Adrenal gland (tissue), 12 donors: ENCODE results near the gene CNOT2. TPM values are rescaled to one million over a fixed set of nuclear protein-coding genes. Genes with fewer than 3 reads are reported as not detected.

Source experiments
- DNase-seq, 7 donors: peaks; one replicate each; pipeline ENCODE4 v3.0.0-alpha.2; 2019 to 2020
- H3K27ac ChIP-seq, 5 donors: fragments of 200-600 bp; sonication (generic) in 4 of 5; 1 replicate in 3 of 5; 2 replicates in 2 of 5; pipeline versions ENCODE4 v1.5.1 to v1.8.0; 2016 to 2020; ENCODE audit warnings: mild to moderate bottlenecking in 1 of 5
- H3K27me3 ChIP-seq: fragments of 200-600 bp; 2 replicates; pipeline ENCODE4 v1.8.0; 2021
- H3K36me3 ChIP-seq, 2 donors: fragments of 200-600 bp; replicated peaks in 1 of 2; 1 replicate in 1 of 2; 2 replicates in 1 of 2; pipeline versions ENCODE4 v1.5.1 to v1.8.0; 2018 to 2022
- H3K4me1 ChIP-seq, 2 donors: fragments of 200-600 bp; replicated peaks in 1 of 2; 1 replicate in 1 of 2; 2 replicates in 1 of 2; pipeline versions ENCODE4 v1.5.1 to v1.8.0; 2018 to 2021
- H3K4me3 ChIP-seq, 4 donors: fragments of 200-600 bp; sonication (generic) in 3 of 4; one replicate each; pipeline ENCODE4 v1.5.1; 2016 to 2018
- H3K9me3 ChIP-seq, 3 donors: fragments of 200-600 bp; sonication (generic) in 1 of 3; replicated peaks in 1 of 3; 1 replicate in 2 of 3; 2 replicates in 1 of 3; pipeline versions ENCODE4 v1.5.1 to v1.8.0; 2016 to 2021
- POLR2A ChIP-seq, 2 donors: fragments of 450-650 bp; IDR thresholded peaks; one replicate each; pipeline ENCODE4 v1.6.1; 2017; ENCODE audit warnings: antibody characterized with exemption in 2 of 2, mild to moderate bottlenecking in 2 of 2, moderate library complexity in 1 of 2
- WGBS, 4 donors: extraction: QIAGEN DNeasy Blood & Tissue Kit in 2 of 4; methylation state at CpG; one replicate each; pipeline versions ENCODE4 v1.1.5 to v1.1.7; 2013 to 2017; 5-methylcytosine and 5-hydroxymethylcytosine counted together
- intact Hi-C, 2 donors: fragments of 100-400 bp; cut with DNase I; formaldehyde crosslinking; loops; one replicate each; pipeline versions ENCODE4 v1.14.1 to v1.15.0; 2022 to 2023
- polyA plus RNA-seq, 3 donors: library from polyadenylated mRNA; stranded (reverse); fragments of 200-250 nt in 2 of 3; fragments of 350-450 nt in 1 of 3; fragmentation: Illumina TruSeq in 1 of 3; extraction: RNeasy Lipid Tissue Mini Kit (QIAGEN cat#74804) in 1 of 3; gene quantifications; one replicate each; pipeline ENCODE4 v1.2.3, GENCODE V29; 2013 to 2014
- total RNA-seq, 9 donors: library from RNA; depleted of rRNA in 4 of 9; stranded (reverse); fragments of >200 nt in 4 of 9; fragments of 120-200 nt in 1 of 9; fragmentation: NEBNext Ultra II Directional in 1 of 9; extraction: Animal tissue kit (Norgen Biotek cat#: 25700) in 1 of 9; gene quantifications; one replicate each; pipeline versions ENCODE4 v1.1.0 to v1.2.4, GENCODE V29; 2013 to 2023
- TF ChIP-seq, protein P1 (sequence below), 6 experiments: fragments of 450-650 bp in 4 of 6; fragments of 200-600 bp in 2 of 6; sonication (generic) in 1 of 6; IDR thresholded peaks; 1 replicate in 5 of 6; 2 replicates in 1 of 6; pipeline versions ENCODE4 v1.5.1 to v1.8.0; 2016 to 2021; ENCODE audit warnings: antibody characterized with exemption in 6 of 6, mild to moderate bottlenecking in 2 of 6, moderate library complexity in 1 of 6
- donor health status: healthy with polysubstance abuse.
- donor health status: Bipolar disorder and iron deficiency.
- donor health status: DM: yes; HTN: yes; CAD: no.
- donor health status: DM: no; HTN: no; CAD: no.
- donor health status: DM: no; HTN: no; CAD: no.
- donor health status: DM: yes; HTN: yes; CAD: no.

The CNOT2 gene
- total and polyA plus RNA-seq, 12 donors: 33.4 to 127 (median 57.1) TPM

DNA sequence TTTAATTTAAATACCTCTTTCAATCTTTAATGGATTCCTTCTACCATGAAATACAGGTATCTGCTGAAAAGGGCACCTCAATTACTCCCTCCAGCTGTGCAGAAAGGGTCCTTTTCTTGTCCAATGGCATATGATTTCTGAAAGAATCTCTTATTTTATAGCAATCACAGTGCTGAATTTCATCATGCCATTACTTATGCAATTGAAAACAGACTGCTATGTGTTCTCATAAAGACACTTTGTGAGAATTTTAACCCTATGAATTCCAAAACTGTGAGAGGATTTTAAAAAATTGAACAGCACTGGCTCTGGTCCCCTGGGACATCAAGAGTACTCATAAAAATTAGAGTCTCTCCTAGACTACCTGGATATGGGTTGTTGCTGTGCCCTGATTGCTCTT, 45.9 kb upstream of the CNOT2 start:
- intact Hi-C loops: no loop called here
- no peak overlapping the region for H3K4me3 ChIP-seq
- H3K4me1 ChIP-seq: peaks cover 0 to 9% of the 10 kb centered on the region in 2 donors
- no peaks in the 10 kb centered on the region for H3K9me3 ChIP-seq
- no peaks in the 10 kb centered on the region for H3K27me3 ChIP-seq
- TF ChIP-seq POLR2A (IDR thresholded peaks at IDR 0.05): no peak
- TF ChIP-seq, protein P1, sequence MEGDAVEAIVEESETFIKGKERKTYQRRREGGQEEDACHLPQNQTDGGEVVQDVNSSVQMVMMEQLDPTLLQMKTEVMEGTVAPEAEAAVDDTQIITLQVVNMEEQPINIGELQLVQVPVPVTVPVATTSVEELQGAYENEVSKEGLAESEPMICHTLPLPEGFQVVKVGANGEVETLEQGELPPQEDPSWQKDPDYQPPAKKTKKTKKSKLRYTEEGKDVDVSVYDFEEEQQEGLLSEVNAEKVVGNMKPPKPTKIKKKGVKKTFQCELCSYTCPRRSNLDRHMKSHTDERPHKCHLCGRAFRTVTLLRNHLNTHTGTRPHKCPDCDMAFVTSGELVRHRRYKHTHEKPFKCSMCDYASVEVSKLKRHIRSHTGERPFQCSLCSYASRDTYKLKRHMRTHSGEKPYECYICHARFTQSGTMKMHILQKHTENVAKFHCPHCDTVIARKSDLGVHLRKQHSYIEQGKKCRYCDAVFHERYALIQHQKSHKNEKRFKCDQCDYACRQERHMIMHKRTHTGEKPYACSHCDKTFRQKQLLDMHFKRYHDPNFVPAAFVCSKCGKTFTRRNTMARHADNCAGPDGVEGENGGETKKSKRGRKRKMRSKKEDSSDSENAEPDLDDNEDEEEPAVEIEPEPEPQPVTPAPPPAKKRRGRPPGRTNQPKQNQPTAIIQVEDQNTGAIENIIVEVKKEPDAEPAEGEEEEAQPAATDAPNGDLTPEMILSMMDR (IDR thresholded peaks at IDR 0.05): no peak
- H3K27ac ChIP-seq: no peak overlapping the region
- no peaks in the 10 kb centered on the region for H3K36me3 ChIP-seq
- no peak for DNase-seq

DNA sequence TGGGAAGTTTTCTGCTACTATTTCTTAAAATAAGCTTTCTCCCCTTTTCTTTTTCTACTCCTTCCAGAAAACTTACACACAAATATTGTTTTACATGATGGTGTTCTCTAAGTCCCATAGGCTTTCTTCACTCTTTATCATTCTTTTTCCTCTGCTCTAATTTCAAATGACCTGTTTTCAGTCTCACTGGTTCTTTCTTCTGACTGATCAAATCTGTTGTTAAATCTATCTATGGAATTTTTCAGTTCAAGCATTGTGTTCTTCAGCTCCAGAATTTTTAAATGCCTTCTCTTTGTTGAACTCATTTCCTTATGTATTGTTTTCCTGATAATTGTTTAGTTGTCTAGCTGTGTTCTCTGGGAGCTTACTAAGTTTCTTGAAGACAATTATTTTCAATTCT, 29.5 kb upstream of the CNOT2 start:
- H3K9me3 ChIP-seq: peaks cover 0 to 7% (median 0%) of the 10 kb centered on the region in 3 donors
- no peak overlapping the region for H3K4me3 ChIP-seq
- no peaks in the 10 kb centered on the region for H3K27me3 ChIP-seq
- no peak for DNase-seq
- no peak overlapping the region for H3K27ac ChIP-seq
- H3K36me3 ChIP-seq: no peaks in the 10 kb centered on the region
- no peak for TF ChIP-seq POLR2A (IDR thresholded peaks at IDR 0.05)
- TF ChIP-seq, protein P1 (IDR thresholded peaks at IDR 0.05): no peak
- intact Hi-C loops: no loop called here
- H3K4me1 ChIP-seq: no peaks in the 10 kb centered on the region

DNA sequence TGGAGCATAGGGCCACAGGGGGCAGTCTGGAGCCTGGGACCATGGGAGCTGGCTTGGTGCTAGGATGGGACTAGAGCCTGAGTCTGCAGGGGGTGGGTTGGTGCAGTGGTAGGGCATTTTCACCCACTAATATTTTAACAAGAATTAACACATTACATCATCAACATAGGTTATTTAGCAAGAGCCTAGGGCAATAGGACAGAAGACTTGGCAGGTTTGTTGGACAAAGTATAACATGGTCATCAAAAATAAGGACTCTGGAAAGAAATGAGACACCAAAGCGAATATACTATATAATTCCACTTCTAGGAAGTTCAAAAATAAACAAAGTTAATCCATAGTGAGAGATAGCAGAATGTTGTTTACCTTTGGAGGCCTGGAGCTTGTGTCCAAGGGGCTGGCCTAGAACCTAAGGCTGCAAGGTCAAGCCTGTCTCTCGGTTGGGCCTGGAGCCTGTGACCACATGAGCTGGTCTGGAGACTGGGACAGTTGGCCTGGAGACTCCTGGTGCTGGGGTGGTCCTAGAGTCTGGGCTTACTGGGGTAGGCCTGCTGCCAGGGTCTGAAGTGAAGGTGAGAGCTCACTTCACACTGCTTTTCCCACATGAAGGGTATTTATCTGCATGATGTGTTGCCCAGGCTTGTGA, 28.1 kb upstream of the CNOT2 start:
- TF ChIP-seq, protein P1 (IDR thresholded peaks at IDR 0.05): no peak
- no peak for TF ChIP-seq POLR2A (IDR thresholded peaks at IDR 0.05)
- WGBS, 4 donors: 90 to 100% (median 97%) methylated on average over 2 of the region's 2 CpGs

DNA sequence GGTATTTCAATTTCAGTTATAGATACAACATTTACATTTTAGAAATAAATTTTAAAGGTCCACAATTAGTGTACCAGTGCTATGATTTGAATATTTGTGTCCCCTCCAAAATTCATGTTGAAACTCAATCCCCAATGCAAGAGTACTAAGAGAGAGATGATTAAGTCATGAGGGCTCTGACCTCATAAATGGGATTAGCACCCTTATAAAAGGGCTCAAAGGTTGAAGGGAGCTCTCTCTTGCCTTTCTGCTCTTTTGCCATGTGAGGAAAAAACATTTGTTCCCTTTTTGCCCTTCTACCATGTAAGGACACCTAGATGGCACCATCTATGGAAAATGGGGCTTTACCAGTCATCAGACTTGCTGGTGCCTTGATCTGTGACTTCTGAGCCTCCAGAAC, 25.8 kb upstream of the CNOT2 start:
- Histone ChIP-seq H3K27ac (no peak overlapping the region), H3K27me3 (no peaks in the 10 kb centered on the region), H3K36me3 (no peaks in the 10 kb centered on the region), H3K9me3 (peaks cover 0 to 7% (median 0%) of the 10 kb centered on the region in 3 donors), H3K4me1 (no peaks in the 10 kb centered on the region), H3K4me3 (no peak overlapping the region)
- no peak for TF ChIP-seq POLR2A (IDR thresholded peaks at IDR 0.05)
- TF ChIP-seq, protein P1 (IDR thresholded peaks at IDR 0.05): no peak
- DNase-seq: no peak
- intact Hi-C loops: no loop called here

More for the DNA sequence above, 28.1 kb upstream of the CNOT2 start:
- no peak for DNase-seq
- Histone ChIP-seq H3K27ac (no peak overlapping the region), H3K4me3 (no peak overlapping the region), H3K27me3 (no peaks in the 10 kb centered on the region), H3K9me3 (peaks cover 0 to 7% (median 0%) of the 10 kb centered on the region in 3 donors), H3K4me1 (no peaks in the 10 kb centered on the region), H3K36me3 (no peaks in the 10 kb centered on the region)
- intact Hi-C loops: no loop called here
